ENCODE measurements around the gene CIB4. TPM values are rescaled to one million over a fixed set of nuclear protein-coding genes. Genes with fewer than 3 reads are reported as not detected.

Gene CIB4
- total and polyA plus RNA-seq, 2 of the 13 experiments (the other 11 are each of a cell fraction or from before 2014, with no cell fraction given), result not detected

DNA sequence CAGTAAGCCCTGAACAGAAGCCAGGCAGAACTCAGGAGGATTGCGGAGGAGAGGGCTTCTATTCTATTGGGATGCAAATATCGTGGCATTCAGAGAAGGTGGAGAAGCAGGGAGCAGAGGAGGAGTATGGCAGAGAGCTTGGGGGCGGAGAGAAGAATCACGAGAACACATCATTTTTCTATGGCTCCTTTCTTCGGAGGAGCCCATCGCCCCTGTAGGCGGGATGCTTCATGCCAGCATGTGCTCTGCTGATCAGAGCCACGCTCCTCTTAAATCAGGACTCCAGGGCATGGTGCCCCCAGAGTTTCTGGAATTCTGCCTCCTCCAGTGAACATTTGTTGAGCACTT, 71.1 kb downstream of the CIB4 start:
- Histone ChIP-seq H2AFZ (ENCODE audit: low read length) (no peak overlapping the region), H3K27me3 (ENCODE audit: control insufficient read depth in 1 of 2, insufficient read depth in 2 of 2, low read length in 2 of 2) (peaks cover 11 to 75% of the 10 kb centered on the region in 2 experiments), H3K4me2 (ENCODE audit: low read depth, low read length) (no peak overlapping the region), H3K36me3 (replicated peaks in 1 of 2; ENCODE audit: control insufficient read depth in 1 of 2, insufficient read depth in 2 of 2, low read length in 2 of 2) (no peaks in the 10 kb centered on the region), H4K20me1 (ENCODE audit: insufficient read depth, low read length) (no peaks in the 10 kb centered on the region), H3K9ac (ENCODE audit: insufficient read depth, low read depth, low read length) (no peak overlapping the region), H3K4me1 (ENCODE audit: insufficient read depth, low read length) (no peaks in the 10 kb centered on the region), H3K4me3 (replicated peaks in 1 of 3; ENCODE audit: insufficient read depth in 1 of 3, low read depth in 2 of 3, low read length in 3 of 3) (no peak overlapping the region), H3K79me2 (ENCODE audit: insufficient read depth, low read length) (no peaks in the 10 kb centered on the region), H3K9me3 (ENCODE audit: low read length) (no peaks in the 10 kb centered on the region), H3K27ac (ENCODE audit: extremely low read length, insufficient read depth, low read length) (no peak overlapping the region)
- ChIA-PET CTCF (ENCODE audit: low intra/inter-chr PET ratio, low total read pairs) (no interaction called here), POLR2A (no interaction called here)
- no TSS peak for BruUV-seq (replicated peaks)
- WGBS (ENCODE audit: low lambda C conversion rate), result 12% methylated on average over 8 of the region's 8 CpGs
- intact Hi-C loops (cut with micrococcal nuclease; ENCODE audit: unreplicated experiment), result loop anchor here (10.0 kb wide), 1 partner anchor 75 kb away; no protein-coding TSS in a partner anchor
- FAIRE-seq, result no peak
- no peak for TF ChIP-seq NFE2 (CRISPR knock-in tag; IDR thresholded peaks at IDR 0.05)
- no peak for TF ChIP-seq IRX3 (CRISPR knock-in tag; IDR thresholded peaks at IDR 0.05; ENCODE audit: borderline replicate concordance, low read depth)
- TF ChIP-seq CBX1 (IDR thresholded peaks at IDR 0.05; ENCODE audit: low read depth), result no peak
- TF ChIP-seq PITX1 (CRISPR knock-in tag; IDR thresholded peaks at IDR 0.05), result no peak
- TF ChIP-seq, protein P1, sequence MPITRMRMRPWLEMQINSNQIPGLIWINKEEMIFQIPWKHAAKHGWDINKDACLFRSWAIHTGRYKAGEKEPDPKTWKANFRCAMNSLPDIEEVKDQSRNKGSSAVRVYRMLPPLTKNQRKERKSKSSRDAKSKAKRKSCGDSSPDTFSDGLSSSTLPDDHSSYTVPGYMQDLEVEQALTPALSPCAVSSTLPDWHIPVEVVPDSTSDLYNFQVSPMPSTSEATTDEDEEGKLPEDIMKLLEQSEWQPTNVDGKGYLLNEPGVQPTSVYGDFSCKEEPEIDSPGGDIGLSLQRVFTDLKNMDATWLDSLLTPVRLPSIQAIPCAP (CRISPR knock-in tag; IDR thresholded peaks at IDR 0.05; ENCODE audit: low read depth), result no peak
- TF ChIP-seq TAF1 (CRISPR knock-in tag; IDR thresholded peaks at IDR 0.05), result no peak
- TF ChIP-seq, protein P2, sequence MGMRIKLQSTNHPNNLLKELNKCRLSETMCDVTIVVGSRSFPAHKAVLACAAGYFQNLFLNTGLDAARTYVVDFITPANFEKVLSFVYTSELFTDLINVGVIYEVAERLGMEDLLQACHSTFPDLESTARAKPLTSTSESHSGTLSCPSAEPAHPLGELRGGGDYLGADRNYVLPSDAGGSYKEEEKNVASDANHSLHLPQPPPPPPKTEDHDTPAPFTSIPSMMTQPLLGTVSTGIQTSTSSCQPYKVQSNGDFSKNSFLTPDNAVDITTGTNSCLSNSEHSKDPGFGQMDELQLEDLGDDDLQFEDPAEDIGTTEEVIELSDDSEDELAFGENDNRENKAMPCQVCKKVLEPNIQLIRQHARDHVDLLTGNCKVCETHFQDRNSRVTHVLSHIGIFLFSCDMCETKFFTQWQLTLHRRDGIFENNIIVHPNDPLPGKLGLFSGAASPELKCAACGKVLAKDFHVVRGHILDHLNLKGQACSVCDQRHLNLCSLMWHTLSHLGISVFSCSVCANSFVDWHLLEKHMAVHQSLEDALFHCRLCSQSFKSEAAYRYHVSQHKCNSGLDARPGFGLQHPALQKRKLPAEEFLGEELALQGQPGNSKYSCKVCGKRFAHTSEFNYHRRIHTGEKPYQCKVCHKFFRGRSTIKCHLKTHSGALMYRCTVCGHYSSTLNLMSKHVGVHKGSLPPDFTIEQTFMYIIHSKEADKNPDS (CRISPR knock-in tag; IDR thresholded peaks at IDR 0.05), result no peak
- TF ChIP-seq, protein P3, sequence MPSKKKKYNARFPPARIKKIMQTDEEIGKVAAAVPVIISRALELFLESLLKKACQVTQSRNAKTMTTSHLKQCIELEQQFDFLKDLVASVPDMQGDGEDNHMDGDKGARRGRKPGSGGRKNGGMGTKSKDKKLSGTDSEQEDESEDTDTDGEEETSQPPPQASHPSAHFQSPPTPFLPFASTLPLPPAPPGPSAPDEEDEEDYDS (CRISPR knock-in tag; IDR thresholded peaks at IDR 0.05), result no peak
- TF ChIP-seq MAFG (CRISPR knock-in tag; IDR thresholded peaks at IDR 0.05), result no peak
- no peak for TF ChIP-seq HIC2 (CRISPR knock-in tag; IDR thresholded peaks at IDR 0.05; ENCODE audit: low read depth)
- TF ChIP-seq ZNF383 (CRISPR knock-in tag; IDR thresholded peaks at IDR 0.05; ENCODE audit: borderline replicate concordance), result no peak
- no peak for ATAC-seq
- no peak for DNase-seq (ENCODE audit: low spot score)
- in situ Hi-C loops (cut with HindIII; ENCODE audit: extremely low pct_ligation_motif_present, low pct_unique_long_range_greater_than_20kb), result no loop called here

Data from HepG2 (cell line).